Kidney (tissue), 14 donors: Measurements from ENCODE around the gene SCYL3. TPM values are rescaled to one million over a fixed set of nuclear protein-coding genes. Genes with fewer than 3 reads are reported as not detected.

Source experiments
- DNase-seq, 5 donors: peaks; one replicate each; pipeline ENCODE4 v3.0.0-alpha.2; 2013 to 2020
- FAIRE-seq: peaks from 2 replicates; lab custom pipeline; 2012; peaks lifted over from hg19 to GRCh38; lab: Jason Lieb, UNC
- H3K27ac ChIP-seq, 2 donors: one replicate each; pipeline ENCODE4 v1.7.0; 2013; ENCODE audit warnings: low read depth in 2 of 2, low read length in 2 of 2, inconsistent platforms in 1 of 2
- H3K27me3 ChIP-seq: one replicate; pipeline ENCODE4 v1.7.1; 2013; ENCODE audit warnings: low read length, inconsistent platforms; ENCODE audit not compliant: control insufficient read depth, insufficient read depth
- H3K36me3 ChIP-seq, 3 donors: one replicate each; pipeline versions ENCODE4 v1.7.0 to v1.7.1; 2013; ENCODE audit warnings: low read length in 3 of 3, control low read depth in 1 of 3, inconsistent platforms in 1 of 3; ENCODE audit not compliant: insufficient read depth in 3 of 3, control insufficient read depth in 2 of 3
- H3K4me1 ChIP-seq, 3 donors: one replicate each; pipeline versions ENCODE4 v1.7.0 to v1.7.1; 2013; ENCODE audit warnings: low read length in 3 of 3, inconsistent platforms in 1 of 3, low read depth in 1 of 3; ENCODE audit not compliant: control insufficient read depth in 2 of 3, insufficient read depth in 2 of 3
- H3K4me3 ChIP-seq, 3 donors: one replicate each; pipeline versions ENCODE4 v1.7.0 to v1.8.1; 2013; ENCODE audit warnings: low read length in 3 of 3, control low read depth in 1 of 3, inconsistent platforms in 1 of 3
- H3K9ac ChIP-seq, 3 donors: one replicate each; pipeline versions ENCODE4 v1.7.0 to v1.7.1; 2013; ENCODE audit warnings: low read length in 3 of 3, control low read depth in 1 of 3, inconsistent platforms in 1 of 3
- H3K9me3 ChIP-seq, 3 donors: one replicate each; pipeline versions ENCODE4 v1.7.0 to v1.7.1; 2013; ENCODE audit warnings: low read length in 3 of 3, control low read depth in 1 of 3, inconsistent platforms in 1 of 3; ENCODE audit not compliant: control insufficient read depth in 2 of 3, insufficient read depth in 1 of 3
- CTCF ChIP-seq: IDR thresholded peaks from 3 replicates; pipeline ENCODE4 v1.5.1; 2012; ENCODE audit warnings: mild to moderate bottlenecking, moderate library complexity, borderline replicate concordance; ENCODE audit not compliant: insufficient read depth; ENCODE audit errors: extremely low read depth
- intact Hi-C: fragments of 100-400 bp; cut with DNase I; formaldehyde crosslinking; loops from one replicate; pipeline ENCODE4 v1.11.1; 2022
- polyA plus RNA-seq: library from polyadenylated mRNA; stranded (reverse); fragments of 350-450 nt; fragmentation: Illumina TruSeq; extraction: RNeasy Lipid Tissue Mini Kit (QIAGEN cat#74804); gene quantifications from one replicate; pipeline ENCODE4 v1.2.3, GENCODE V29; 2014; ENCODE audit warnings: low read depth, low replicate concordance; ENCODE audit not compliant: insufficient read depth
- total RNA-seq: library from RNA; stranded (reverse); fragmentation: NEBNext Ultra II Directional; extraction: Animal tissue kit (Norgen Biotek cat#: 25700); gene quantifications from one replicate; pipeline ENCODE4 v1.2.1, GENCODE V29; 2021
- donor health status: control.
- donor health status: control.
- donor health status: control.
- donor health status: control.
- donor health status: control.
- donor health status: DM: yes; HTN: yes; CAD: no.
- donor health status: Normal renal cell carcinoma (clear cell type).

The SCYL3 gene
- total and polyA plus RNA-seq, 2 donors from 2014 or later, result 5.6 to 14.8 TPM

GRCh38 chr1:169859001-169859400, 34.7 kb downstream of the SCYL3 start:
- Histone ChIP-seq H3K9me3 (no peaks in the 10 kb centered on the region), H3K9ac (no peak overlapping the region), H3K36me3 (peaks cover 5 to 38% (median 38%) of the 10 kb centered on the region in 3 donors), H3K27me3 (no peaks in the 10 kb centered on the region), H3K4me1 (peaks cover 0 to 2% (median 0%) of the 10 kb centered on the region in 3 donors), H3K4me3 (no peak overlapping the region), H3K27ac (no peak overlapping the region)
- TF ChIP-seq CTCF, result no peak
- intact Hi-C loops, result no loop called here
- FAIRE-seq (no peak), DNase-seq (no peak)

- Histone ChIP-seq H3K9ac (no peak overlapping the region), H3K9me3 (no peaks in the 10 kb centered on the region), H3K36me3 (peaks cover 5 to 40% (median 38%) of the 10 kb centered on the region in 3 donors), H3K27me3 (no peaks in the 10 kb centered on the region), H3K4me1 (peaks cover 0 to 2% (median 0%) of the 10 kb centered on the region in 3 donors), H3K4me3 (no peak overlapping the region), H3K27ac (no peak overlapping the region)
- TF ChIP-seq CTCF, result no peak
- FAIRE-seq, result no peak
- intact Hi-C loops, result no loop called here
- DNase-seq, result no peak
Measured at GRCh38 chr1:169858467-169858866, 35.2 kb downstream of the SCYL3 start.

- FAIRE-seq, result no peak
- Histone ChIP-seq H3K4me1 (no peaks in the 10 kb centered on the region), H3K4me3 (no peak overlapping the region), H3K9ac (no peak overlapping the region), H3K9me3 (no peaks in the 10 kb centered on the region), H3K27ac (no peak overlapping the region), H3K27me3 (no peaks in the 10 kb centered on the region), H3K36me3 (peaks cover 0 to 36% (median 20%) of the 10 kb centered on the region in 3 donors)
- TF ChIP-seq CTCF, result no peak
- intact Hi-C loops, result no loop called here
- DNase-seq, result no peak
Measured at GRCh38 chr1:169853341-169853740, 40.4 kb downstream of the SCYL3 start.
